Activated CD4-positive, alpha-beta T cell treated with anti-CD3 and anti-CD28 coated beads for 36 hours (primary cell): Measurements from ENCODE around the gene COPA. TPM values are rescaled to one million over a fixed set of nuclear protein-coding genes. Genes with fewer than 3 reads are reported as not detected.

ENCODE experiments used
- ATAC-seq: fragments of 200-7000 bp; cut with Tn5 transposase; one replicate; pipeline ENCODE4 v1.10.0; 2021; ENCODE audit warnings: mild to moderate bottlenecking, moderate library complexity
- CTCF ChIA-PET: fragments of 350-600 bp; sonication (Branson Sonifier 250); formaldehyde crosslinking; loops from one replicate; lab custom pipeline; 2021; ENCODE audit warnings: antibody characterized with exemption; lab: Charles Lee
- POLR2A ChIA-PET: fragments of 350-600 bp; sonication (Branson Sonifier 250); formaldehyde crosslinking; loops from one replicate; lab custom pipeline; 2021; ENCODE audit warnings: antibody characterized with exemption, inconsistent platforms; lab: Charles Lee
- DNase-seq: peaks from one replicate; pipeline ENCODE4 v3.0.0-alpha.2; 2020
- H3K27ac Mint-ChIP-seq: one replicate; pipeline ENCODE4 v1.8.0; 2021; ENCODE audit warnings: mixed read lengths
- H3K27me3 Mint-ChIP-seq: one replicate; pipeline ENCODE4 v1.8.0; 2021; ENCODE audit warnings: mixed read lengths
- H3K36me3 Mint-ChIP-seq: one replicate; pipeline ENCODE4 v1.8.0; 2021; ENCODE audit warnings: low read depth, mixed read lengths
- H3K4me1 Mint-ChIP-seq: one replicate; pipeline ENCODE4 v1.8.0; 2021; ENCODE audit warnings: mixed read lengths
- H3K4me3 Mint-ChIP-seq: one replicate; pipeline ENCODE4 v1.8.0; 2021; ENCODE audit warnings: mild to moderate bottlenecking, moderate library complexity, mixed read lengths
- H3K9me3 Mint-ChIP-seq: one replicate; pipeline ENCODE4 v1.8.0; 2021; ENCODE audit warnings: low read depth, mixed read lengths
- intact Hi-C, 2 experiments: fragments of 100-400 bp; cut with DNase I in 1 of 2; cut with micrococcal nuclease in 1 of 2; formaldehyde crosslinking; loops; one replicate each; pipeline versions ENCODE4 v1.14.2 to v1.15.1; 2022 to 2024; cut with DNase I, micrococcal nuclease
- total RNA-seq, 2 experiments: library from RNA; stranded (reverse); gene quantifications; one replicate each; pipeline ENCODE4 v1.2.3, GENCODE V29; 2021

The COPA gene
- total RNA-seq, 2 experiments from 2014 or later: 125 to 148 TPM

DNA sequence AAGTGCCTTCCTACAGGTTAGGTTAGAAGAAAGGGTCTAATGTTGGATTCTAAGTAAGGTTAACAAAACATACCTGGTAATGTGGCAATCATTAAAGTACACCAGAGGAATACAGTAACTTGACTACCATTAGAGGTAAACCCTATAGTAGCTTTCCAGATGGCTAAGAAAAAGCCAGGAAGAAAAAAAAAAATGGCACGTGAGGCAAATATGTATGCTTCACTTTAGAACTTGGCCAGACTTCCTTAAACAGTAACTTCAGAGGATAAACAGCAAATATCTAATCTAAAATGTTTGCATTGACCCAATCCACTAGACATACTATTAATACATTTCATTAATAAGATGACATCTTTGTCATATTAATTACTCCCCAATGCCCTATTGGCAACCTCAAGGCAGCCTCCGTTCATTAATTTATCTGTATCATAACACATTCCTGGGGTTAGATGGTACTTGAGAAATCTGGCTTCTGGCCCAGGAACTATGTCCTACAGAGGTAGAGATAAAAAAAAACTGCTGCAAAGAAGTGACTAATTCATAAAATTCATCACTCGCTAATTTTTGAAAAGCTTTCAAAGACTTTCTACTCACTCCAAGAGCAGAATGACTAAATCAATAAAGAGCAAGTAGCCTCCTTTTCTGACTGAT is 86.5 kb downstream of the COPA start:
- H3K27me3 Mint-ChIP-seq: no peaks in the 10 kb centered on the region
- H3K9me3 Mint-ChIP-seq: no peaks in the 10 kb centered on the region
- peak overlapping the region; percentile 58 for H3K27ac Mint-ChIP-seq
- ChIA-PET POLR2A (interaction anchor here (0.6 kb wide), 2 partner anchors 26 to 345 kb away, joined by 3 to 8 read pairs; no protein-coding TSS in a partner anchor), CTCF (interaction anchor here (0.8 to 1.6 kb wide), 5 partner anchors 34 to 178 kb away, joined by 3 to 6 read pairs (median 4); no protein-coding TSS in a partner anchor)
- ATAC-seq (peak; percentile 40), DNase-seq (no peak)
- H3K36me3 Mint-ChIP-seq: peaks cover 28% of the 10 kb centered on the region
- intact Hi-C loops: no loop called here
- H3K4me1 Mint-ChIP-seq: peaks cover 48% of the 10 kb centered on the region
- H3K4me3 Mint-ChIP-seq: no peak overlapping the region

DNA sequence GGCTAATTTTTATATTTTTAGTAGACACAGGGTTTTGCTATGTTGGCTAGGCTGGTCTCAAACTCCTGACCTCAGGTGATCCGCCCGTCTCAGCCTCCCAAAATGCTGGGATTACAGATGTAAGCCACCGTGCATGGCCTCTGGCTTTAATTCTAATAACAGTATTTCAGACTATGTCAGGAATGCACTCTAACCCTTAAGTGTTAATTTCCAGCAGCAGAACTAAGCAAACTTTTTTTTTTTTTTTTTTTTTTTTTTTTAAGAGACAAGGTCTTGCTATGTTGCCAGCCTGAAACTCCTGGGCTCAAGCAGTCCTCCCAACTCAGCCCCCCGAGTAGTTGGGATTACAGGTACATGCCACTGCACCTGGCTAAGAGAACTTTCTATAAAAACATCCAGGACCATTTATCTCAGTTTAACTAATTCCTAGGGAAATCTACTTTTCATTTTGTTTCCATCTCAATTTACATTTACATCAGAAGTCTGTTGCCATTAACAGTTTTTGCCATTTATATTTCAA is 87.2 kb downstream of the COPA start:
- Mint-ChIP-seq H3K36me3 (peaks cover 30% of the 10 kb centered on the region), H3K9me3 (no peaks in the 10 kb centered on the region), H3K27me3 (no peaks in the 10 kb centered on the region), H3K4me1 (peaks cover 46% of the 10 kb centered on the region), H3K27ac (no peak overlapping the region), H3K4me3 (no peak overlapping the region)
- ATAC-seq (no peak), DNase-seq (no peak)
- CTCF ChIA-PET: interaction anchor here (0.9 kb wide), 1 partner anchor 52 kb away, joined by 3 read pairs; no protein-coding TSS in a partner anchor
- intact Hi-C loops: no loop called here
- POLR2A ChIA-PET: no interaction called here

DNA sequence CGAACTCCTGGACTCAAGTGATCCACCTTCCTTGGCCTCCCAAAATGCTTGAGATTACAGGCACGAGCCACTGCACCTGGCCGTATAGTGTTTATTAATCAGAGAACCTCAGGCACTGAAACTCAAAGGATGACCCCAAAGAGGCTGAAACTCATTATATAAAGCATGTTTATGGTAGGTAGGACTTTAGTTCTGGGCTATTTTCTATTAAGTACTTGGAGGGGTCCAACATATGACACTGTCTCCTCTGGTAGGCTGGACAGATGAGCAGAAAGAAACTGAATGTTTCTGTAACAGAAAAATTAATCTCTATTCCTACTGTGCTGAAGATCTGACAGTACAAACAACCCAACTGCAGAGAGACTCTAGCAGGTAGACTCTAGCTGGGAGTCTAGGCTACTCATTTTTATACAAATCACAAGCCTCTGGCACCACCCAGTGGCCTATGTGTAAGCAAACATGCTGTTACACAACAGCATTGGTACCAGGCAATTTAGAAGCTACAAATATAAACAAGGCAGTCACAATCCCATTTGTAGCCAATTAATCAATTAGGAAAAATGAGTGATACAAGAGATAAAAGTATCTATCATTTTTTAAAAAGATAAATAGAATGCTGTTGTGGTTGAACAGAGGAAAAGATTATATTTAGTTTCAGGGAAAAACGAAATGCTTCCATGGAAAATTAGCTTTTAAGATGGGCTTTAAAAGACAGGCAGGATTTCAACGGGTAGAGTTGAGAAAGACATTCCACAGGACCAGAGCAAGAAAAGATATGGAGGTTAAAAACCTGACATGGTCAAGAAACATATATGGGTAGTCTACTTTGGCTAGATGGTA is 91.1 kb downstream of the COPA start:
- H3K9me3 Mint-ChIP-seq: no peaks in the 10 kb centered on the region
- intact Hi-C loops: loop anchor here (1.0 kb wide), 2 partner anchors 59 to 152 kb away; no protein-coding TSS in a partner anchor
- POLR2A ChIA-PET: interaction anchor here (0.6 to 1.3 kb wide), 3 partner anchors 11 to 40 kb away, joined by 4 to 6 read pairs (median 4); partner anchors contain the start of gene DCAF8
- no peak overlapping the region for H3K27ac Mint-ChIP-seq
- DNase-seq (peak; percentile 74), ATAC-seq (peak; percentile 93)
- peaks cover 14% of the 10 kb centered on the region for H3K4me1 Mint-ChIP-seq
- CTCF ChIA-PET: interaction anchor here (0.7 to 2.8 kb wide), 54 partner anchors 9 to 355 kb away, joined by 3 to 39 read pairs (median 5); partner anchors contain the start of genes CASQ1, DCAF8, IGSF8 and PEX19
- no peak overlapping the region for H3K4me3 Mint-ChIP-seq
- H3K27me3 Mint-ChIP-seq: no peaks in the 10 kb centered on the region
- peaks cover 21% of the 10 kb centered on the region for H3K36me3 Mint-ChIP-seq

DNA sequence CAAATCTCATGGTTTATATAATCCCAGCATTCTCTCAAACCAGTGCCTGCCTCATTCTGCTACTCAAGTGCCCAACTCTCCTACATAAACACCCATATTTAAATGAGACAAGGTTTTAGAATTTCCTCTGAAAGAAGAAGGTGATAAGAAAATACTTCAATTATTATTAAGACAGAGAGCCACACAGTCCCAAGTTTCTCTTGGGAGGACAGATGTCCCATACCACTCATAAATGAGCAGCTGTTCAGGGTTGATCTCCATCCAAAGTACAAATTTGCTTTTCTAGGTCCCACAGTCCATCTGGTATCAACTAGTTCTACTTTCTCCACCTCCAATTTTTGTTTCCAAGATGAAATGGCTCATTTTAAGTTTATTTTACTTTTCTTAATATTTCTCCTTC is 92.0 kb downstream of the COPA start:
- ChIA-PET CTCF (interaction anchor here (0.7 to 2.8 kb wide), 15 partner anchors 8 to 165 kb away, joined by 3 to 39 read pairs (median 6); partner anchors contain the start of gene DCAF8), POLR2A (no interaction called here)
- H3K9me3 Mint-ChIP-seq: no peaks in the 10 kb centered on the region
- H3K27ac Mint-ChIP-seq: no peak overlapping the region
- H3K27me3 Mint-ChIP-seq: no peaks in the 10 kb centered on the region
- DNase-seq: no peak
- H3K4me1 Mint-ChIP-seq: peaks cover 9% of the 10 kb centered on the region
- no peak for ATAC-seq
- no peak overlapping the region for H3K4me3 Mint-ChIP-seq
- intact Hi-C loops: no loop called here
- peaks cover 20% of the 10 kb centered on the region for H3K36me3 Mint-ChIP-seq

- peaks cover 19% of the 10 kb centered on the region for H3K36me3 Mint-ChIP-seq
- ATAC-seq: no peak
- H3K27me3 Mint-ChIP-seq: no peaks in the 10 kb centered on the region
- no peak for DNase-seq
- peaks cover 11% of the 10 kb centered on the region for H3K4me1 Mint-ChIP-seq
- ChIA-PET POLR2A (no interaction called here), CTCF (interaction anchor here (0.8 to 3.0 kb wide), 4 partner anchors 20 to 590 kb away, joined by 3 to 12 read pairs (median 4); no protein-coding TSS in a partner anchor)
- intact Hi-C loops: no loop called here
- peak overlapping the region; percentile 42 for H3K27ac Mint-ChIP-seq
- H3K4me3 Mint-ChIP-seq: no peak overlapping the region
- H3K9me3 Mint-ChIP-seq: no peaks in the 10 kb centered on the region
Observed at GRCh38 chr1:160247053-160247452, 96.0 kb downstream of the COPA start.

- POLR2A ChIA-PET: no interaction called here
- ATAC-seq (no peak), DNase-seq (no peak)
- H3K27ac Mint-ChIP-seq: no peak overlapping the region
- intact Hi-C loops: no loop called here
- CTCF ChIA-PET: interaction anchor here (1.2 to 1.5 kb wide), 3 partner anchors 47 to 362 kb away, joined by 3 to 7 read pairs (median 4); no protein-coding TSS in a partner anchor
- H3K9me3 Mint-ChIP-seq: no peaks in the 10 kb centered on the region
- no peaks in the 10 kb centered on the region for H3K27me3 Mint-ChIP-seq
- no peak overlapping the region for H3K4me3 Mint-ChIP-seq
- H3K4me1 Mint-ChIP-seq: peaks cover 8% of the 10 kb centered on the region
- peaks cover 16% of the 10 kb centered on the region for H3K36me3 Mint-ChIP-seq
Observed at GRCh38 chr1:160245434-160245833, 97.6 kb downstream of the COPA start.

GRCh38 chr1:160244209-160244608 is 98.8 kb downstream of the COPA start:
- H3K4me1 Mint-ChIP-seq: peaks cover 8% of the 10 kb centered on the region
- CTCF ChIA-PET: interaction anchor here (0.6 to 1.5 kb wide), 5 partner anchors 48 to 414 kb away, joined by 3 to 7 read pairs (median 3); no protein-coding TSS in a partner anchor
- no peaks in the 10 kb centered on the region for H3K9me3 Mint-ChIP-seq
- H3K27ac Mint-ChIP-seq: no peak overlapping the region
- H3K4me3 Mint-ChIP-seq: no peak overlapping the region
- DNase-seq: no peak
- POLR2A ChIA-PET: no interaction called here
- no peak for ATAC-seq
- H3K27me3 Mint-ChIP-seq: no peaks in the 10 kb centered on the region
- peaks cover 23% of the 10 kb centered on the region for H3K36me3 Mint-ChIP-seq
- intact Hi-C loops: no loop called here

DNA sequence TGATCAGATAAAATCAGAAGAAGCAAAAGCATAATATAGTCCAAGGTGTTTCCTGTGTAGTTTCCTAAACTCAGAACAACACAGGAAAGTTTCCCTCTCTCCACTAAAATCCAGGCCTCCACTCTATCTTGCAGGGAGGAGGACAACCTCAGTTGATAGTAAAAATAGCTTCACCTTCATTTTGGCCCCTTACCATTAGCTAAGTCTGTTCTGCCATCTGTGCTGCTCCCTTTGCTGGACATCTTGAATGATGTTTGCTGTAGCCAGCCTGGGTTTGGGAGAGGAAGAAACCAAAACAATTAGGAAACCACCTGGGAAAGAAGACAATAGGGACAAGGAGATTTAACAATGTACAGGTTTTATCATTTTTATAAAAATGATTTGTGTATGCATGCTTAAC is 99.3 kb downstream of the COPA start:
- Mint-ChIP-seq H3K4me1 (peaks cover 8% of the 10 kb centered on the region), H3K36me3 (peaks cover 25% of the 10 kb centered on the region), H3K4me3 (no peak overlapping the region), H3K27me3 (no peaks in the 10 kb centered on the region), H3K9me3 (no peaks in the 10 kb centered on the region), H3K27ac (no peak overlapping the region)
- intact Hi-C loops: no loop called here
- ChIA-PET POLR2A (no interaction called here), CTCF (interaction anchor here (0.6 to 1.4 kb wide), 7 partner anchors 8 to 413 kb away, joined by 3 to 10 read pairs (median 3); no protein-coding TSS in a partner anchor)
- DNase-seq (no peak), ATAC-seq (no peak)

DNA sequence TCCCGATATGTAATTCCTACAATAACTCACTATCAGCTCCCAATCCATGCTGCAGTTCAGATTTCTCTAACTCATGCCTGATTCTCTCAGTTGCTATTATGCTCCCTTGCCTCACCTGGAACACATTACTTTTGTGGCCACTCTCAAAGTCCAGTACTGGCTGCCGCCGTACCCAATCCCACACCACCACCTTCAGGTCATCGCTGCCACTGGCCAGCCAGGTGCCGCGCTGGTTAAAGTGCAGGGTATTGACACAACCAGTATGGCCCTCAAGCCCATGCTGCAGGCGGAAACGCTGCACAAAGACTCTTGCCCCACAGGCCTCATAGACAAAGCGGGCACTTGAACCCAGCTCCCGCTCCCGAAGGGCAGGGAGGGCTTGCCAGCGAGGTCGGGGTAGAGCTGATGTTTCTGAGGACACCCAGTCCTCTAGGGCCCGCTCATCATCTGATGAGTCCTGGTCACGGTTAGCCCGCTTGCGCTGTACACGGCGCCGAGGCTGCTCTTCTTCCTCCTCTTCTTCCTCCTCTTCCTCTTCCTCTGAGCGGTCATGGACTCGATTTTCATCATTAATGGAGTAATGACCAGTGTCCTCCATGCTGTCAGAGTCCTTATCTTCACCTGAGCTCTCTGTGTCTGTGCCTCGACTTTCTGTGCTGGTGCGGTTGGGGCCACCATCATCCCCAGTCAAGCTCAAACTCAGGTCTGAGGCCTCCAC is 103.3 kb downstream of the COPA start:
- no peak overlapping the region for H3K27ac Mint-ChIP-seq
- no peak for DNase-seq
- H3K4me3 Mint-ChIP-seq: no peak overlapping the region
- ChIA-PET CTCF (interaction anchor here (0.6 to 1.9 kb wide), 7 partner anchors 10 to 55 kb away, joined by 3 to 8 read pairs (median 4); no protein-coding TSS in a partner anchor), POLR2A (no interaction called here)
- H3K27me3 Mint-ChIP-seq: no peaks in the 10 kb centered on the region
- H3K9me3 Mint-ChIP-seq: no peaks in the 10 kb centered on the region
- intact Hi-C loops: no loop called here
- H3K4me1 Mint-ChIP-seq: peaks cover 2% of the 10 kb centered on the region
- ATAC-seq: no peak
- peaks cover 42% of the 10 kb centered on the region for H3K36me3 Mint-ChIP-seq
